ENCODE data around the gene AATF.

GRCh38 chr17:37100231-37100630, 151.5 kb downstream of the AATF start:
- no peak for TF ChIP-seq CTCF (conservative IDR thresholded peaks at IDR 0.05)
- TF ChIP-seq ZFX (IDR thresholded peaks at IDR 0.05) = no peak

Measured in C4-2B (cell line).